Loucy (cell line): ENCODE results near the gene CAMK1D.

Experiments used
- CTCF ChIP-seq: fragments of 200-600 bp; sonication (generic); conservative IDR thresholded peaks from 2 replicates; pipeline ENCODE4 v1.5.1; 2014; ENCODE audit warnings: mild to moderate bottlenecking, antibody characterized with exemption, low read length
- EZH2phosphoT487 ChIP-seq: fragments of 200-600 bp; IDR thresholded peaks from 2 replicates; pipeline ENCODE4 v1.6.1; 2018; ENCODE audit warnings: antibody characterized with exemption, mild to moderate bottlenecking, moderate library complexity, borderline replicate concordance

- TF ChIP-seq EZH2phosphoT487 = no peak
- TF ChIP-seq CTCF = no peak
Measured at GRCh38 chr10:12381536-12382156, 32.3 kb downstream of the CAMK1D start.
